Measurements from ENCODE around the gene SOX14. TPM values are rescaled to one million over a fixed set of nuclear protein-coding genes. Genes with fewer than 3 reads are reported as not detected.

SOX14 gene
- total RNA-seq, 1 experiment from 2014 or later: not detected

- no peaks in the 10 kb centered on the region; the same call in 1 of the 2 replicates for H3K27me3 ChIP-seq (replicated peaks; ENCODE audit: control insufficient read depth, insufficient read depth, low read length)
- Mint-ChIP-seq H3K9me3 (ENCODE audit: unreplicated experiment) (no peaks in the 10 kb centered on the region), H3K27me3 (ENCODE audit: insufficient read depth, unreplicated experiment) (peaks cover 22% of the 10 kb centered on the region), H3K27ac (ENCODE audit: unreplicated experiment) (no peak overlapping the region), H3K4me3 (ENCODE audit: unreplicated experiment) (peak overlapping the region; percentile 80), H3K36me3 (ENCODE audit: insufficient read depth, unreplicated experiment) (no peaks in the 10 kb centered on the region), H3K4me1 (ENCODE audit: low read depth, unreplicated experiment) (no peaks in the 10 kb centered on the region)
- H3K4me1 ChIP-seq: no peaks in the 10 kb centered on the region
- TF ChIP-seq CTCF (IDR thresholded peaks at IDR 0.05; ENCODE audit: insufficient read depth in 1 of 2, low read depth in 1 of 2, low read length in 1 of 2, severe bottlenecking in 1 of 2, unreplicated experiment in 1 of 2): no peak
- CTCF ChIA-PET: no interaction called here
- intact Hi-C loops (cut with micrococcal nuclease; ENCODE audit: unreplicated experiment): no loop called here
- BruUV-seq (replicated peaks): no TSS peak
- no peaks in the 10 kb centered on the region for H3K9me3 ChIP-seq
- peak overlapping the region; percentile 22 for H3K4me3 ChIP-seq (ENCODE audit: low read depth, low read length)
- DNase-seq: no peak
- H3K36me3 ChIP-seq (ENCODE audit: control insufficient read depth, insufficient read depth, low read length): no peaks in the 10 kb centered on the region
- POLR2A ChIA-PET: no interaction called here
These were observed 549 bp upstream of the SOX14 start for GRCh38 chr3:137763594-137763938.

- no peaks in the 10 kb centered on the region for H3K9me3 Mint-ChIP-seq (ENCODE audit: unreplicated experiment)
- no peak overlapping the region for H3K27ac Mint-ChIP-seq (ENCODE audit: unreplicated experiment)
- peak overlapping the region; percentile 80 for H3K4me3 Mint-ChIP-seq (ENCODE audit: unreplicated experiment)
- DNase-seq: no peak
- Histone ChIP-seq H3K9me3 (no peaks in the 10 kb centered on the region), H3K36me3 (ENCODE audit: control insufficient read depth, insufficient read depth, low read length) (no peaks in the 10 kb centered on the region), H3K27me3 (replicated peaks; ENCODE audit: control insufficient read depth, insufficient read depth, low read length) (no peaks in the 10 kb centered on the region; the same call in 1 of the 2 replicates), H3K4me1 (no peaks in the 10 kb centered on the region), H3K4me3 (ENCODE audit: low read depth, low read length) (peak overlapping the region; percentile 22)
- no peak for TF ChIP-seq CTCF (IDR thresholded peaks at IDR 0.05; ENCODE audit: insufficient read depth in 1 of 2, low read depth in 1 of 2, low read length in 1 of 2, severe bottlenecking in 1 of 2, unreplicated experiment in 1 of 2)
- no TSS peak for BruUV-seq (replicated peaks)
- H3K4me1 Mint-ChIP-seq (ENCODE audit: low read depth, unreplicated experiment): no peaks in the 10 kb centered on the region
- no peaks in the 10 kb centered on the region for H3K36me3 Mint-ChIP-seq (ENCODE audit: insufficient read depth, unreplicated experiment)
- intact Hi-C loops (cut with micrococcal nuclease; ENCODE audit: unreplicated experiment): no loop called here
- ChIA-PET CTCF (no interaction called here), POLR2A (no interaction called here)
- H3K27me3 Mint-ChIP-seq (ENCODE audit: insufficient read depth, unreplicated experiment): peaks cover 23% of the 10 kb centered on the region
These were observed 621 bp downstream of the SOX14 start for GRCh38 chr3:137764563-137765309.

- Mint-ChIP-seq H3K4me1 (ENCODE audit: low read depth, unreplicated experiment) (no peaks in the 10 kb centered on the region), H3K4me3 (ENCODE audit: unreplicated experiment) (peak overlapping the region; percentile 1), H3K27ac (ENCODE audit: unreplicated experiment) (no peak overlapping the region), H3K9me3 (ENCODE audit: unreplicated experiment) (no peaks in the 10 kb centered on the region), H3K36me3 (ENCODE audit: insufficient read depth, unreplicated experiment) (no peaks in the 10 kb centered on the region), H3K27me3 (ENCODE audit: insufficient read depth, unreplicated experiment) (peaks cover 23% of the 10 kb centered on the region)
- H3K4me1 ChIP-seq: no peaks in the 10 kb centered on the region
- no peaks in the 10 kb centered on the region for H3K36me3 ChIP-seq (ENCODE audit: control insufficient read depth, insufficient read depth, low read length)
- no peak overlapping the region for H3K4me3 ChIP-seq (ENCODE audit: low read depth, low read length)
- no TSS peak for BruUV-seq (replicated peaks)
- no peaks in the 10 kb centered on the region for H3K9me3 ChIP-seq
- intact Hi-C loops (cut with micrococcal nuclease; ENCODE audit: unreplicated experiment): no loop called here
- ChIA-PET CTCF (no interaction called here), POLR2A (no interaction called here)
- H3K27me3 ChIP-seq (replicated peaks; ENCODE audit: control insufficient read depth, insufficient read depth, low read length): no peaks in the 10 kb centered on the region; the same call in 1 of the 2 replicates
- no peak for DNase-seq
- no peak for TF ChIP-seq CTCF (IDR thresholded peaks at IDR 0.05; ENCODE audit: insufficient read depth in 1 of 2, low read depth in 1 of 2, low read length in 1 of 2, severe bottlenecking in 1 of 2, unreplicated experiment in 1 of 2)
These were observed 1.4 kb downstream of the SOX14 start for GRCh38 chr3:137765310-137766033.

All from Caco-2 (cell line).